A172 (cell line): ENCODE measurements around the gene IFI27. TPM values are rescaled to one million over a fixed set of nuclear protein-coding genes. Genes with fewer than 3 reads are reported as not detected.
"Not testable (repeated sequence)": the region's sequence is repeated elsewhere in the genome, so short reads cannot be mapped to it uniquely, and the experiment has no call there.

ENCODE experiments used
- DNase-seq: peaks from one replicate; pipeline ENCODE4 v3.0.0-alpha.2; 2015; ENCODE audit warnings: low spot score
- total RNA-seq: library from RNA; depleted of rRNA; stranded (reverse); fragments of >200 nt; shearing (Covaris generic); gene quantifications from 2 replicates; pipeline ENCODE4 v1.2.3, GENCODE V29; 2014; rRNA removed

IFI27 gene
- total RNA-seq, result 5.9 and 10.1 TPM in 2 replicates

DNA sequence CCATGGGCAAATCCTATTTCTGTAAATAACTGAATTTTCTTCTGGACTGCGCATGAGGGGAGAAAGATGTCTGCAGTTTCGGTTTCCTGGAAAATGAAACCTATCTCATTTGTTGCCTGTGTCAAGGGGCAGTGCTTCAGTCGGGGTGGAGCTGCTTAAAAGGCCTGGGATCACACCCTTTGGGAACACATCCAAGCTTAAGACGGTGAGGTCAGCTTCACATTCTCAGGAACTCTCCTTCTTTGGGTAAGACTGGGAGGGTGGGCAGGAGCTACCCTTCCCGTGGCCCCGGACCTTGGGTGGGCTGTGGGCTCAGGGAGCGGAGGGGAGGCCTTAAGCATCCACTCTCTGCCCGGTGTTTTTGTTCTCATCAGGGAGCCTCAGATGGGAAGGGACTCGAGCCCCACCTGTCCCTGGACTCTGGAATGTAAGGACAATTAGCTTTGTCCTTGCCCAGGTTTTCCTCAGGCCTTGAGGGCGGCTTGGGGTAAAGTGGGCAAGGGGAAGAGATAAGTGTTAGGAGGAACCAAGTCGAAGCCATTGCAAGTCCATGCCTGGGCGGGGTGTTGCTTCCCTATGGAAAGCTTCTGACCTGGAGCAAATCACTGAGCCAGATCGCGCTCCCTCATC, at the start of gene IFI27:
TSS of gene IFI27 (plus strand) at position 185 of the 630 bp plus-strand sequence.
- peak; percentile 47 for DNase-seq

DNA sequence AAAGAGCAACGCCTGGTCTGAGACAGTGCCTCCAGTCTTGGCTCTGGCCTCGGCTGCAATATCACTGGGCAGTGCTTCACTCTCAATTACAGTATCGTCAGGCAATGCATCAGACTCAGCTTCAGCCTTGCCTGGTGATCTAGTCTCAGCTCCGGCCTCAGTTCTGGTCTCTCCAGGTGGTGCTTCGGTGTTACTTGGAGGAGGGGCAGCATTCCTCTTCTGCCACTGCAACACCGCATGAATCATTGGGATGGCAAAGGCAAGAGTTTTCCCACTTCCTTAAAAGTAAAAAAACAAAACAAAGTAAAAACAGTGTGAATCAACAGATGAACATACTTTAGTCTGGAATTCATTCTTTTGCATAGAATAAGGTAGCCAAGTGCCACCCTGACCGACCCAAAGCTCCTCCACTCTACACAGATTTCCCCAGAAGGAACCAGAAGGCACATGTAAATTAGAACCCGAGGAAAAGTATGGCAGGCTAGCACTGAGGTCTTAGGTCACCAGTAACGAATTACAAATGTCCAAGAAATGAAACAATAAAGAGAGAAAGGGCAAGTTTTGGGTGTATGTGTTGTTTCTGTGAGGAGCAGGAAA, 48.1 kb upstream of the IFI27 start:
- peak; percentile 68 for DNase-seq

DNA sequence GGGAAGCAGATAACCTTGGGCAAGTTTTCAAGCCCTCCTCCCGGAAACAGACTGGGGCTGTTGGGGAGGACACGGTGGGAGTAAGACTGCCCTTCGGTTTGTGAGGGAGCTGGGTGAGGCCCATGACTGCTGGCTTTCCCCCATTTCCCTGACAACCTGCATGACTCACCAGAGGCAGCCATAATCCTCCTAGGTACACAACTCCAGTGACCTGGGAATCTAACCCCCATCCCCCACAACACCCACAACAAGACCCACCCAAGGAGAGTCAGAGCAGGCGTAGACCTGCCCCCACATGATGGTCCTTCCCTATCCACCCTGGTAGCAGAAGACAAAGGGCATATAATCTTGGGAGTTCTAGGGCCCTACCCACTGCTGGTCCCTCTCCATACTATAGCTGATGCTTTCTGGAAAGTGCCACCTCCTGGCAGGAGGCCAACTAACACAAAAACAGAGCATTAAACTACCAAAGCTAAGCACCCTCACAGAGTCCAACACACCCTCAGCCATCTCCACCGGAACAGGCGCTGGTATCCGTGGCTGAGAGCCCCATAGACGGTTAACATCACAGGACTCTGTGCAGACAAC, 44.4 kb upstream of the IFI27 start:
- DNase-seq, result peak; percentile 29

DNA sequence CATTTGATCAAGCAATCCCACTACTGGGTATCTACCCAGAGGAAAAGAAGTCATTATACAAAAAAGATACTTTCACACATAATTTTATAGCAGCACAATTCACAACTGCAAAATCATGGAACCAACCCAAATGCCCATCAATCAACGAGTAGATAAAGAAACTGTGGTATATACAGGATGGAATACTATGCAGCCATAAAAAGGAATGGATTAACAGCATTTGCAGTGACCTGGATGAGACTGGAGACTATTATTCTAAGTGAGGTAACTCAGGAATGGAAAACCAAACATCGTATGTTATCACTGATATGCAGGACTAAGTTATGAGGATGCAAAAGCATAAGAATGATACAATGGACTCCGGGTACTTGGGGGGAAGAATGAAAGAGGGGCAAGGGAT, 38.5 kb upstream of the IFI27 start:
- not testable (repeated sequence) for DNase-seq

DNA sequence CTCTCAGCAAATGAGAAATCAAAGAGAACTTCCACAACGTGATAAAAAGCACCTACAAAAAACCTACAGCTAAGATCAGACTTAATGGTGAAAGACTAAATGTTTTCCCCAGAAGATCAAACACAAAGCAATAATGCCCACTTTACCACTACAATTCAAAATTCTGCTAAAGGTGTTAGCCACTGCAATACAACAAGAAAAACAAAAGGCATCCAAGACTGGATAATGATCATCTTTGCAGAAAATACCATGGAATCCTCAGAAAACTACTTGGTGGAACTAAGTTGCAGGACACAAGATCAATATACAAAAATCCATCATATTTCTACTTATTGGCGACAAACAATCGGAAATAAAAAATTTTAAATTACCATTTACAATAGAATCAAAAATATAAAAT, 36.0 kb upstream of the IFI27 start:
- DNase-seq, result no peak

DNA sequence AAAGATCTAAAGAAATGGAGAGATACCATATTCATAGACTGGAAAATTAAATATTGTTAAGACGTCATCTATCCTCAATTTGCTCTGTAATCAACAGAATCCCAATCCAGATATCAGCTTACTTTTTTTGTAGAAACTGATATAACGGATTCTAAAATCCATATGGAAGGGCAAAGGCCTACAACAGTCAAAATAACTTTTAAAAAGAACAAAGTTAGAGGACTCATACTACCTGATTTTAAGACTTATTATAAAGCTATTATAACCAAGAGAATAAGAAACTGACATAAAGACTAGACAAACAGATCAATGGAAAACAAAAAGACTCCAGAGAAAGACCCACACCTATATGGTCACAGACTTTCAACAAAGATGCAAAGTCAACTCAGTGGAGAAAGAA, 35.5 kb upstream of the IFI27 start:
- no peak for DNase-seq

DNA sequence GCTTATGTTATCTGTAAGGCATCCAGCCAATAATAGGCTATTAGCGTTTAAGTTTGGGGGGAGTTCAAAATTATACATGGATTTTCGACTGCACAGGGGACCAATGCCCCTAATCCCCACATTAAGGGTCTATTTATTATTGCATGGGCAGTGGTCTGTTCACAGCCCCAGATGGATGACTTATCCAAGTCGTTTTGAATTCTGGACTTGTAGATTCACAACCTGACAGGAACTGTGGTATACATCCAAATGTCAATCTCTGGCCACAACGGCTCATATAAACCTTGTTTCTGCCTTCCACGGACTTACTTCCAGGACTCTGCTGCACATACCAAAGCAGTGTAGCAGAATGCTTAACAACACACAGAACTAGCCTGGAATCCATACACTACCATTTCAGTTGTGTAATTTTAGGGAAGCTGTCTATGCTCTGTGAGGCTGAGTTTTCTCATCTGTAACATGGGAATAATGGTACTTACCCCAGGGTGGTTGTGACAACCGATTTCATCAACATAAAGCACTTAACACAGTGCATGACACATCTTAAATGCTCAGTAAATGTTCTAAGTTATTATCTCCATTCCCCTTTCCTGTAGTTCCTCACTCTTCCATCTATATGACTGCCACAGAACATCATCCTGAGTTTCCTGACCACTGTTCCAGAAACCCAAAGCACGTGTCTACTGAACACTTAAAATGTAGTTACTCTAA, 33.3 kb upstream of the IFI27 start:
- no peak for DNase-seq

DNA sequence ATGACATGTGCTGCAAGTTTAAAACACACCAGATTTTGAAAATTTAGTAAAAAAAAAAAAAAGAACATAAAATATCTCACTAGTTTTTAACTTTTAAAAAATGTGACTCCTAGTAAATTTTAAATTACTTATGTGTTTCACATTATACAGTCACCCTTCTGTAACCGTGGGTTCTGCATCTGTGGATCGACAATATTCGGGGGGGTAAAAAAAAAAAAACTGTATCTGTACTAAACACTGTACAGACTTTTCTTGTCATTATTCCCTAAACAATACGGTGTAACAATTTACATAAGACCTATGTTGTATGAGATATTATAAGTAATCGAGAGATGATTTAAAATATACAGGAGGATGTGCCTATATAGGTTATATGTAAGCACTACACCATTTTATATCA, 32.7 kb upstream of the IFI27 start:
- no peak for DNase-seq

DNA sequence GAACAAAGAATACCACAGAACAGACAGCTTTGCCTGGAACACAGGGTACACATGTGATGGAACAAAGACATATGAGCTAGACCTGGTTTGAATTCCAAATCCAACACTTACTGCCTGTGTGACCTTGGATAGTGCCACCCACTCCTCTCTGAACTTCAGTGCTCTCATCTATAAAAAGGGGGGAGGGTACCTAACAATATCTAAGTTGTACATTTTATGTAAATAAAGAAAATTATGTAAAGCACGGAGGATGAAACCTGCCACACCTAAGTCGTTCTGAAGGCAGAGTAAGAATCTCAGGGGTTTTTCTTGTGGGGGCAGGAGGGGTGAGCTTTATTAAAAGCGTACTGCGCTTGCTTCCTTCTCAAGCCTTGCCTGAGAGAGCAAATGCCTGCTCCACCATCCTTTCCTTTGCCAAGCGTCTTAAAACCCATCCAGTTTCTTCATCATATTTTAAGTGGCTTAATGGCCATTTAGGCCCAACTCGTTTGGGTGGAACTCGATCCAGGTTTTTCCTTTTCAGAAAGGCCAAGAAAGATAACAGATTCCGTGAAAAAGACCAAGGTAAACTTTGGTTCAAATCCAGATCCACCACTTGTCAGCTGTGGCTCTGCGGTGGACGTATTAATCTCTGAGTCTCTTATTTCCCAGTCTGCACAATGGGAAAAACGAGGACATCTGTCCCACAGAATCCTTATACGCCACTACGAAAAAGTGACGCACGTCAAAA, 30.5 kb upstream of the IFI27 start:
- no peak for DNase-seq

DNA sequence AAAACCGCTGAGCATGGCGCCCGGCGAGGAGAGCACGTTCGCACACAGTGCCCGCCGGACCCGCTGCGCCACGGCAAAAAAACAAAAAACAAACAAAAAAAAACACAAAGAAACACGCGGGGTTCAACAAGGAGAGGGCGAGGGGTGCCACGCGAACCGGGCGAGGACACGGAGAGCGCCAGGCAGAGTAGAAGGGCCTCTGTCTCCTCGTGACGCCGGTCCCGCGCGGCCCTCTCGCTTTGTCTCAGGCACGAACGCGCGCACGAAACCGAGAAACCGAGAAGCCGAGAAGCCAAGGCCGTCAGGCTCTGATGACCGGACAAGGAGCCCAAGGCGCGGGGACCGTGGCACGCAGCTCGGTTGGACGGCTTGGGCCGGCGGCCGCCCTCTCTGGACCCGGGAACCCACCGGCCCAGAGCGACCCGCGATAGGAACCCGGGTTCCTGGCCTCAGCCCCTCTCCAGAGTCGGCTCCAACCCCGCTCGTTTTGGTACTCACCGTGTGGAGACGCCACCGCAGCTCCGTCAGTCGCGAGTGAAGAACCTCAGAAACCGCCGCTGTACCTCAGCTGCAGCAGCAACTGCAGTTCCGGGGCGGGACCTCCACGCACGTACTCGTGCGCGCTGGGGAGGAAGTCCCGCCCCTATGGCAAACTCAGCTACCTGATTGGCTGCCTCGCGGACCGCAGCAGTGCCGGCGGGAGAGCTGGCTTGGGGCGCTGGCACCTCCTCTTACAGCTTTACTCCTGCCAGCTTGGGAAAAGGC, 29.7 kb upstream of the IFI27 start, which contains the start of the genes DDX24 and IFI27L1:
TSS of gene DDX24 (minus strand) at position 582 of the 765 bp plus-strand sequence. CDS start 1,460 bp downstream, outside the sequence.
TSS of gene IFI27L1 (plus strand) at position 690 of the 765 bp plus-strand sequence. CDS start 15,628 bp downstream, outside the sequence.
- DNase-seq, result peak; percentile 77

DNA sequence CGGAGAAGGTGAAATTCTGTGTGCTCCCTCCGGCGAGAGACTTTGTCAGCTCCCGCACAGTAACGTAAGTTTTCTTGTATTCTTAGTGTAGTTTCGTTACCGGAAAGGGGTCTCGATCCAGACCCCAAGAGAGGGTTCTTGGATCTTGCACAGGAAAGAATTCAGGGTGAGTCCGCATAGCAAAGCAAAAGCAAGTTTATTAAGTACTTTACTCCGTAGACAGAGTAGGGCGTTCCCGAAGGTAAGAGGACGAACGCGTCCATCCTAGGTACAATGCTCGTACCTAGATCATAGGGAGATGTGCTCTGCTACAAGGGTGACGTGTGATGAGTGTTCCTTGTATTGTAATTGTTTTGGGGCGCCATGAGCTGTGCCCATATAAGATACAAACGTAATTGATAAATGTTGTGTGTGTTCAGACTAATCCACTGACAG, 29.1 kb upstream of the IFI27 start:
- DNase-seq, result no peak

DNA sequence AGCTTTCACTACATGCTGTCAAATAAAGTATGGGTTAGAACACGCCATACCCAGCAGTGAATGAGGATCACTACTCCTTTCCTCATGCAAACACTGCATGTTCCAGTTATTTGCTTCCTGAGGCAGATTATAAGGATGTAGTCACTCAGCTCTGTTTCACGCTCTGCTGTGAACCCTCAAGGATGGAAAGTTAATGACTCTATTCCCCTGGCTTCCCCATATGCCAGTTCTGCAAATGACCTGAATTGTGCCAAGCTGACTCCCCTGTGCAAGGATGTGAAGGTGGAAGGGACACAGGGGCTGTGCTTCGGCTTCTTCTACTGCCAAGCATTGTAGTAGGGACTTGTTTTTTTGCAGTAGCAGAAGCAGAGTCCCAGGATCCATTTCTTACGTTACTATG, 22.6 kb upstream of the IFI27 start:
- DNase-seq, result no peak

DNA sequence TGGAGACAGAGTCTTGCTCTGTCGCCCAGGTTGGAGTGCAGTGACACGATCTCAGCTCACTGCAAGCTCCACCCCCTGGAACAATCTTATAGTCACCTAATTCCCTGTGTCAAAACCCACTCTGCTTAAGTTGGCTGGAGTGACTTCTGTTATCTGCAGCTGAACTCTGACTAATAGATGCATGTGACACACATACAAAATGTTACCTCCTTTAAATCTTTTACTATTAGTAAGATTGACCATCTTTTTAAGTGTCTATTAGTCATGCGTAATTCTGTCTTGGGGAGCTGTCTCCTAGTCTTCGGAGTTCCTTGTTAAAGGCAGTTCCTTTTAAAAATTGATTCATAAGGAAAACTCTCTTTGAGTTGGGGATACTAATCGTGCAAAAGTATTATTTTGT, 22.0 kb upstream of the IFI27 start:
- DNase-seq, result peak; percentile 48

DNA sequence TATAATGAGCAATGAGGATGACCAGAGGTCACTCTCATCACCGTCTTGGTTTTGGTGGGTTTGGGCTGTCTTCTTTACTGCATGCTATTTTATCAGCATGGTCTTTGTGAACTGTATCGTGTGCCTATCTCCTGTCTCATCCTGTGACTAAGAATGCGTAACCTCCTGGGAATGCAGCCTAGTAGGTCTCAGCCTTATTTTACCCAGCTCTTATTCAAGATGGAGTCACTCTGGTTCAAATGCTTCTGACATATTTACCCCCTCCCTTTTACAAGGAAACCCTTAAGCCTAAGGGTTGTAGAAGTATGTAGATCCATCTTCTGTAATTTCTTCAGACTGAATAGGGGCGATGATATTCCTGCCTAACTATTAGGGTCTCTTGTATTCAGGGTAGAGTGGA, 21.1 kb upstream of the IFI27 start:
- peak; percentile 27 for DNase-seq

DNA sequence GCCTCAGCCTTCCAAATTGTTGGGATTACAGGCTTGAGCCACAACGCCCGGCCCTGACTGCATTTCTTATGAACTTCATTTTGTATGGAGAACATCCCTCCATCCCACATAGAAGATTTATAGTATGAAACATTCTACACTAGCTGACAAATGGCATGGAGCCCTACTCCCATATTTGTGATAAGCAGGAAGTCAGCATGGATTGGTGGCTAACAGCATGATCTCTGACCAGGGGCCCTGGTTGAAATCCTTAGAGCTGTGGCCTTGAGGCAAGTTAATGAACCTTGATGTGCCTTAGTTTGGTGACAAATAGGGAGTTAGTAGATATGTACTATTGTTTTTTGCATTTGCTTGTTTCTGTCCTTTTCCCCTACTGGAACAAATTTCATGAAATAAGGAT, 17.1 kb upstream of the IFI27 start:
- no peak for DNase-seq

DNA sequence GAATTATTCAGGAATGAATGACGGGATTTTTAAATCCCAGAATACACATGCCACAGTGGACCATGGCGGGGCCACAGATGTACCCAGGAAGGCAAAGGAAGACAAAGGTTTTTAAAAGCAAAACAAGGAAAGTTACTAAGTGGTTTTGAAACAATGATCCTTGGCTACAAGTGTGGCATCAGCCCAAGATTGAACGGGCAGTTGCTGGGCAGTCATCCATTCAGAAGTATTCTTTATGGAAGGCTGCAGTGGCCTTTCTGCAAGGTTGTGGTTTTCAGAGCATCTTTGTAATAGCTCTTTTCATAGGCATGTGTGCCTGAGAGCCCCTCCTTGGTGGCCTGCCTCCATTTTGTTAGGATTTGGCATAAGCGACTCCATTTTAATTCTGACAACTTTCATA, 13.4 kb upstream of the IFI27 start:
- no peak for DNase-seq

DNA sequence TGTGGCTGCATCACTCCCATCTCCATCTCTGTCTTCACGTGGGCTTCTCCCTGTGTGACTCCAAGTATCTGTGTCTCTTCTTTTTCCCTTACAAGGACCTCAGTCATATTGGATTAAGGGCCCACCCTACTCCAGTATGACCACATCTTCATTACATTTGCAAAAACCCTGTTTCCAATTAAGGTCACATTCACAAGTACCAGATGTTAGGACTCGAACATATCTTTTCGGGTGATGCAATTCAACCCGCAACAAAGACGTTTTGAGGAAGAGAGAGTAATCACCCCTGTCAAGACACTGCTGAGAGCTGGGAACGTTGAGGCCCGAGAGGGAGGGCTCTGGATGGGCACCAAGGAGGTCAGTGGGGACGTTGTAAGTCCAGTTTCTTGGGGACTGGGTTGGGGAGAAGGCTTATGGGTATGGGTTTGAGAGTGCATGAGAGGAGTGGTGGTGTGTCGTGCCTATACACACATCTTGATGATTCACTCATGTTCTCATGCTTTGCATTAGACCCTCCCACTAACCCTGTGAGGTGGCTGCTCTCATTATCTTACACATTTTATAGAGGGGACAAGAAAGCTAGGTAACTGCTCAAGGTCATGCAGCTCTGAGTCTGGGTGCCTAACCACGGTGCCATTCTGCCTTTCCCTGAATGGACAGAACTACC, 12.1 kb upstream of the IFI27 start:
- no peak for DNase-seq

DNA sequence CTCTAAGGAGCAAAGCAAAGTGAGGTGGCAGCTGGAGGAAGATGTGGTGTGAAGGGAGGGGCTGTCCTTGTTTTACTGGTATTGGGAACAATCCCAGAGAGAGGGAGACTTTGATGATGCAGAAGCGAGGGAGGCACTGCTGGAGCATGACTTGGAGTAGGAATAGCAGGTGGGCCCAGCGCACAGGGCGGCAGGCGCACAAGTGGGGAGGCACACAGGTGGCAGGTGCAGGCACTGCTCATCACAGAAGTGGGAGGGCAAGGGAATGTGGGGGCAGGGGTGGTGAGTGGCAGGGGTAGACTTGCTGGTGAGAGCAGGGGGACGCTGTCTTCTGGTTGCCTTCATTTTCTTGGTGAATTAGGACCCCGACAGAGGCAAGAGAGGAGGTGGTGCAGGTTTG, 11.5 kb upstream of the IFI27 start:
- DNase-seq, result no peak

DNA sequence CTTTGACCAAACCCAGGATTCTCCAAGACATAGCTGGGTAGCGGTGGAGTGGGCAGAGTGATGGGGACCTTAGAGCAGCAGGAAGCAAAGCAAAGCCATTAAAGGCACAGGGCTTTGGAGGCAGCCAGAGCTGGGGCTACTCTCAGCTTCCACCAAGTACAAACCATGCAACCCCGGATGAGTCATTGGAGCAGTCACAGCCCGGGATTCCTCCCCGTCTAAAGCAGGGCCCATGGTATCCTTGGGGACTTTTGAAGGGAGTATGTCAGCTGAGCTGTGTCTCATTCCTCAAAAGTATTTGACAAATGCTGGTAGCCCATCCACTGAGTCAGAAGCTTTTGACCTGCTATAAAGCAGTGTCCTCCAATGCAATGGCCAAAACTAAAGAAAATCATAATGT, 9.7 kb upstream of the IFI27 start:
- DNase-seq, result peak; percentile 66

DNA sequence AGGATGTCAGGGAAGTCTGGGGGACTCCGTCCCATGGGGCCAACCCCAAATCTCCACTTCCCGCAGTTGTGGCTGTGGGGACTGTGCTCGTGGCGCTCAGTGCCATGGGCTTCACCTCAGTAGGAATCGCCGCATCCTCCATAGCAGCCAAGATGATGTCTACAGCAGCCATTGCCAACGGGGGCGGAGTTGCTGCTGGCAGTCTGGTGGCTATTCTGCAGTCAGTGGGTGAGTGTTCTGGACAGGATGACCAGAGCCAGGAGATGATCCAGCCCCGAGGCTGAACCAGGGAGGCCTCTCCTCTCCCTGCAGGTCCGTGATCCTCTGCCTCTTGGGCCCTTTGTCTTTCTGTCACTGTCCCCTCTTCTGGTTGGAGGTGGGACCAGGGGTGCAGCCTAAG, 8.8 kb upstream of the IFI27 start:
- no peak for DNase-seq
